HG02840 (cell line): Measurements from ENCODE around the gene CGRRF1.
A peak's percentile ranks its signal among the peaks of the same experiment; 100 is the strongest.

Experiments used
- ATAC-seq: cut with Tn5 transposase; IDR thresholded peaks from one replicate; pipeline ENCODE4 v1.9.1; 2021; ENCODE audit warnings: mild to moderate bottlenecking, moderate library complexity, moderate number of reproducible peaks; ENCODE audit not compliant: unreplicated experiment, low FRiP score

CGRRF1 gene

DNA sequence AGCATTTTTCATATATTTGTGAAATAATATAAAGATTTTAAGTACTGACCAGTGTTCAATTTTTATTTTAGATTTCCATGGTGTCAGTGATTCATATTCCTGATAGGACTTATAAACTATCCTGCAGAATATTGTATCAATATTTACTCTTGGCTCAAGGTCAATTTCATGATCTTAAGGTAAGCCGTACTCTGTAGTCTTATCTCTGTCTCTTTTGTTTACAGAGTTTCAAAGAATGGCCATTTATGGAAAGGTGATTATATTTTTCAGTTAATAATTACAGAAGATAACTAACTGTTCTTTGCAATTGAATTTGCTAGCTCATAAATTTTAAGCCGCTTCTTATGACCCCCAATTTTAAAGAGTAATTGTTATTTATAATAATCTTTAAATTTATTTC lies 27.9 kb downstream of the CGRRF1 start:
- ATAC-seq, result no peak

- no peak for ATAC-seq
These were observed 28.3 kb downstream of the CGRRF1 start for GRCh38 chr14:54538055-54538454.

DNA sequence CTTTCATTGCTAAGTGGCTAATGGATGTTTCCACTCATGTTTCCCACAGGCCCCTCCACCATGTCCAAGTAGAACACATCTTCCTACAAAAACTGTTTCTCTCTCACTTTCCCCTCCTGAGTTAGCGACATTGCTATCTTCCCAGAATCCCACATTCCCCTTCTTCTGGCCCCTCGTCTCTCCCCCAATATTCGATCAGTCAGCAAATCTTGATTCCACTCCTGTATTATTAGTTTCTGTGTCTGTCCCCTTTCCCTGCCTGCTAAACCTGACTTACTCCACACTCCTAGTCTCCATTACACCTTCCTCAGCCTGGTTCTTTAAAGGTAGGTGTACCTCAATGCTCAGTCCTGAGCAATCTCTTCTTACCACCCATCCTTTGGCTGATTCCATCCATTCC lies 37.9 kb downstream of the CGRRF1 start:
- ATAC-seq, result no peak

- ATAC-seq, result no peak
These were observed 38.8 kb downstream of the CGRRF1 start for GRCh38 chr14:54548491-54548890.

- no peak for ATAC-seq
These were observed 40.2 kb downstream of the CGRRF1 start for GRCh38 chr14:54549862-54550261.

DNA sequence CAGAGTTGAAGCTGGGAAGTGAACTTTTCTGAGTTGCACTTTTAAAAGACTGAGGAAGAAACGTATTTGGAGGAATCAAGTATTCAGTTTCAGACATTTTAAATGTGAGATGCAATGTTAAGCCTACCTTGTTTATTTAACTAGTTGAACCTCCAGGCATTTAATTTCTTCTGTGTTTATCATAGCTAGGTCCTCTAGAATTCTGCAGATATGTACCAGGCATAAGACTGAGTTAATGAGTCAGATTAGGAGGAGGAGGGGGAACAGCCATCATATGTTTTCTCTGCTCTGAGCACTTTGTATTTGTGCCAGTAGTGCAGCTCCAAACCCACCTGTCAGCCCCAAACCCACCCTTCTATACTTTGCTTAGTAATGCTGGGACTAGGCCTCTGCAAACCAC lies 40.8 kb downstream of the CGRRF1 start:
- no peak for ATAC-seq

GRCh38 chr14:54554401-54554800 lies 44.7 kb downstream of the CGRRF1 start:
- no peak for ATAC-seq

- ATAC-seq, result no peak
These were observed 45.9 kb downstream of the CGRRF1 start for GRCh38 chr14:54555651-54556050.

- ATAC-seq, result no peak
These were observed 46.8 kb downstream of the CGRRF1 start for GRCh38 chr14:54556535-54556934.

DNA sequence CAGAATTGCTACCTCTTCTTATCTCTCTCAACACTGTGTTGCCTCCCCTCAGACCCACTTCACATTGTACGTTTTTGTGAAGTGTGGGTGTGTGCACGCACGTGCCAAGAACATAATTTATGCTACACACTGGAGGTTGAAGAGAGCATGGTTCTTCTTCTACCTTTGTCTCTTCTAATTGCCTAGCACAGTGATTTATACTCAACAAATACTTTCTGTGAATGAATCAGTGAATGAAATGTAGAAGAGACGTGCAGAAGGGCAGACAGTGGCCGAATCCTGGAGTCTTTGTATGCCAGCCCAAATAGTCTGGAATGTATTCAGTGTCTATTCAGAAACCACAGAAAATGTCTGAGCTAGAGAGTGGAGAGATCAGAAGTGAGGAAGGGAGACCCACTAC lies 52.6 kb downstream of the CGRRF1 start:
- no peak for ATAC-seq

DNA sequence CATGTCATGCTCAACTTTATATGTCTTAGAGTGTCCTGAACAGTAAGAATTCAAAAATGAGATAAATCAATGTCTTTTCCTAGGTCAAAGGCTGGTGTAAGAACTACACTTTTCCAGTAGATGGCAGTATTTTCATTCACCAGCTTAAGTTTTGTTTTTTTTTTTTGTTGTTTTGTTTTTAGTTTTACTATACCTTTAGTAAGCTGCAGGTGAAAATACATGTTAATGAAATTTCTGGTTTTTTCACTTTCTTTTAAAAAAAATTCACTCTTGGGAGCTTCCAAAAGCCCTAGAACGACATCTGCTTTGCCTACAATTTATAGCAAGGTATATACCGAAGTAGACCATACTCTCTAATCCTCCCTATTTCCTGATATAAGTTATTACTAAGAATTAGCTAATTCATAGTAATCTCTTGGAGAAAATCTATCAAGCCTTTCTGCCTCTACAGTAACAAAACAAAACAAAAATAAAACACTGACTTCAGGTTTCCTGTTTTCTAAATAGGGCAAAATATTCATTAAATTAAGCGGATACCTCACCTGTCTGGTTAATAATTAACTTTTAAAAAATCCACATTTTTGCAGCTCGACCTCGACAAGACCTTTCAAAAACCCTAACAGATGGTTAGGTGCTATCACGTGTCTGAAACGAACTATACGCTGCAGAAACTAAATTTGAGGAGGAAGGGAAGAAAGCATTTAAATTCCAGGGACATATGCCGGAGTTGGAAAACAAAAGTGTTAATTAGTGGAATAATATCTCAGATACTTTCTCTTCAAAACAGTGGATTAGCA lies 54.6 kb downstream of the CGRRF1 start:
- no peak for ATAC-seq

- peak; percentile 41 for ATAC-seq
These were observed 55.4 kb downstream of the CGRRF1 start for GRCh38 chr14:54564868-54565784.

DNA sequence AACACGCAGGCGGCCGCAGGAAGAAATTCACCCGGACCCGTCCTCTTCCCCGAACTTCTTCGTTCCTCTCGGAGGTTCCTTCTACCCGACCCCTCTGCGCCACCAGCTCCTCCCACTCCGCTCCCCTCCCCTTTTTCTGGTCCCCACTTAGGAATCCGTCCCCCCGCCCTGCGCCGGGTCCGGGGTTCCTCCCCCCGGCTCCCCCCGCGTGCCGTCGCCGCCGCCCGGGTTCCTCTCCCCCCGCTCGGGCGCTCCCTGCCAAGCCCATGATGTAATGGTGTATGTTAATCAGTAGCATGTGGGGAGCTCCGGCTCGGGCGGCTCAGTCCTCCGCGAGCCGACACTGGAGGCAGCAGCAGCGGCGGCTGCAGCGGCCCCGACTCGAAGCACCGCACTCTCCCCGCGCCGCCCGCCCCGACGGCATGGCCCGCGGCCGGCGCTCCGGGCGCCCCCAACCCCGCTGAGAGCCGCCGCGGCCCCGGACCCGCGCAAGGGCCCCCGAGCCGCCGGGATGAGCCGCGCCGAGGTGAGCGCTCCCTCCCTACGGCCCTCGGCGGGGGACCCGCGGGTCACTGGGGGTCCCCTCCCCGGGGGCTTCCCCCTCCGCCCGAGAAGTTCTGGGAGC lies 56.2 kb downstream of the CGRRF1 start:
- peak; percentile 46 for ATAC-seq

DNA sequence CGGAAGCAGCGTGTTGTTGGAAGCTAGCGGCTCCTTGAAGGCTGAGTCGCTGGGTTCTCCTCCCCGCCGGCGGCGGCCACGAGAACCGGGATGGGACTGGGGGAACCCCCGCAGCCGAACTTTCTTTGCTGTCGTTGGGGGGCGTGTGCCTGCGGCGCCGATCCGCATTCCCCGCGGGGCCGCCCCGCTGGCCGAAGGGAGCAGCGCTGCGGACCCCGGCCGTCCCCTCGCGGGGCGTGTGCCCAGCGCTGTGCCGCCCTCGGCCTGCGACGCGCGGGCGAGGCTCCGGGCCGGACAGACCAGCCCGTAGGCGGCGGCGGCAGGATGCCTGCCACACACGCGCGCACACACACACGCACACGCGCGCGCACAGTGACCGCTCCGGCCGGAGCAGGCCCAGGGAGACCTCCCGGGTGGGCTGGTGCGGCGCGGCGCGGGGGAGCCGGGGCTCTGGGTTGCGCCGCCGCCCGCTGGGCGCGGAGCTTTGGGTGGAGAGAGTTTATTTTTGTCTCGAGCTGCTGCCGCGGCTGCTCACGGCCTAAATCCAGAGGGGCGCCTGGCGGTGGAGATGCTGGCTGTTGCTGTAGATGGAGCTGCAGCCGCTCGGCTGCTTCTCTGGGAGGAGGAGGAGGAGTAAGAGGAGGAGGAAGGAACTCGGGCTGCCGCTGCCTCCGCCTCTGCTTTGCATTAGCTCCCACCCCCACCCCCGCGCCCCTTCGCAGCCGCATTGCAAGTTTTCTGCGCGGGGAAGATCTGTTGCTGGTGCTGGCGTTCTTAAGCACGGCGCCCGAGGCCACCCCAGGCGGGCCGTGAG lies 56.9 kb downstream of the CGRRF1 start, which contains the start of gene SAMD4A:
Gene SAMD4A, plus strand, starts transcription at position 719 of the 814 bp plus-strand sequence. CDS start 789 bp downstream, outside the sequence.
- peak; percentile 31 for ATAC-seq

DNA sequence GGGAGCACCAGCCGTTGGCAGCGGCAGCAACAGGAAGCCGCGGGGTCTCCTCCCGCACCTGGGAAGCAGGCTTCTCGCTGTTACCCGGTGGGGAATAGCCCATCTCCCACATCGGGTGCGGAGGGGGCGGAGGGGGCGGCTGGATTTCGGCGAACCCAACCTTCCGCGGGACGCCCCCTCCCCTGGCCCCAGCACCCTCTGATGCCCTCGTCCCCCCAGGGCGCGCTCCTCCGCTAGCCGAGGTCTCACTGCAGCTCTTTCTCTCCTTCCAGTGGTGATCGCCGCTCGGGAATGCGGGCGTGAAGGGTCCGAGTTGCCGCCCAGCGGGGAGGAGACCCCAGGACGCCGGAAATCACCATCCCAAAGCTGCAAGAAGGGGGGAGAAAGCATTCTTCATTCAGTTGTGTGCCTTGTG lies 57.5 kb downstream of the CGRRF1 start:
- no peak for ATAC-seq

DNA sequence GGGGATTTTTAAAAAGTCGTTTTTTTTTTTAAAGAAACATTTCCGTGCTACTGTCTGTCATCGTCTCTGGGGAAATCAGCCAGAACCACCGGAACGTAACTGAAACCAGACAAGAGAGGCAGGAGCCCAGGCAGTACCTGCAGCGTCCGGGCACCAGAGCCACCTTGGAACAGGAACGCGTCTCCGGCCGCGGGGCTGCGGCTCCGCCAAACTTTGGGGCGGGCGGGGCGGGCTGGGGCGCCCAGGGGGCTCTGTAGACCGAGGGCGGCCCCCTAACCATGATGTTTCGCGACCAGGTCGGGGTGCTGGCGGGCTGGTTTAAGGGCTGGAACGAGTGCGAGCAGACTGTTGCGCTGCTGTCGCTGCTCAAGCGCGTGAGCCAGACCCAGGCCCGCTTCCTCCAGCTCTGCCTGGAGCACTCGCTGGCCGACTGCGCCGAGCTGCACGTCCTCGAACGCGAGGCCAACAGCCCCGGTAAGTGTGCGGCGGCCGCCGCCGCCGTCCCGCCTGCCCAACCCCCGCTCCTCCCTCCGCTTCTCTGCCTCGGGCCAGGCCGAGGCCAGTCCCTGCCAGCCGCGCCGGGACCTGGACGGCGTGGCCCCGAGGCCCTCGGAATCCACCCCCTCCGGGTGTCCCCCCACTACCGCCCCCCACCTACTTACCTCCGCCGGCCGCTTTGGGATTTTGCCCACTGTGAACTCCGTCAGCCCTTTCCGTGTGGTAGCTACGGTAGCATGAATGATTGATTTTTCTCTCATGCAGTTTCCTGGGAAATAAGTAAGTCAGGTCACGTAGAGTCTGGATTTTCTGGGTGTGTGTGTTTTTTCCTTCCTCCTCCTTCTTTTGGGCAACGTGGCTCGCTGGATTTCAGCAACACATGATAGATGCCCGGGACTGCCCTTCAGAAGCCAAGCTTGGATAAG lies 58.2 kb downstream of the CGRRF1 start:
- no peak for ATAC-seq

- ATAC-seq, result no peak
These were observed 59.3 kb downstream of the CGRRF1 start for GRCh38 chr14:54568821-54569595.

- ATAC-seq, result no peak
These were observed 60.3 kb downstream of the CGRRF1 start for GRCh38 chr14:54570047-54570446.
